ENCODE measurements around the gene EFNA1.

EFNA1 gene

GRCh38 chr1:155170806-155171205, 43.1 kb downstream of the EFNA1 start:
- Histone ChIP-seq H3K27ac (ENCODE audit: low read depth, low read length) (no peak overlapping the region), H3K27me3 (ENCODE audit: control insufficient read depth, low read length) (no peaks in the 10 kb centered on the region), H4K20me1 (ENCODE audit: control insufficient read depth, insufficient read depth, low read depth, low read length) (no peaks in the 10 kb centered on the region), H3K9me3 (ENCODE audit: control insufficient read depth, insufficient read depth, low read length) (no peaks in the 10 kb centered on the region), H3F3A (ENCODE audit: control insufficient read depth, insufficient read depth) (peaks cover 13% of the 10 kb centered on the region; the same call in 1 of the 2 replicates), H3K4me2 (ENCODE audit: low read length) (no peak overlapping the region), H3K79me2 (ENCODE audit: control insufficient read depth, low read length) (peaks cover 20% of the 10 kb centered on the region), H3K4me1 (ENCODE audit: control insufficient read depth, low read length) (peaks cover 50% of the 10 kb centered on the region), H3K4me3 (ENCODE audit: low read length) (no peak overlapping the region), H3K36me3 (ENCODE audit: control insufficient read depth, low read length) (peaks cover 30% of the 10 kb centered on the region), H3K9me2 (replicated peaks; ENCODE audit: control insufficient read depth, low read length) (no peaks in the 10 kb centered on the region)
- no peak for TF ChIP-seq EZH2phosphoT487 (IDR thresholded peaks at IDR 0.05; ENCODE audit: borderline replicate concordance, low read length)
- TF ChIP-seq CTCF (IDR thresholded peaks at IDR 0.05; ENCODE audit: low read depth, low read length, poor library complexity, severe bottlenecking) = no peak

- Histone ChIP-seq H4K20me1 (ENCODE audit: control insufficient read depth, insufficient read depth, low read depth, low read length) (no peaks in the 10 kb centered on the region), H3K79me2 (ENCODE audit: control insufficient read depth, low read length) (peaks cover 20% of the 10 kb centered on the region), H3K9me3 (ENCODE audit: control insufficient read depth, insufficient read depth, low read length) (no peaks in the 10 kb centered on the region), H3K4me2 (ENCODE audit: low read length) (peak overlapping the region; percentile 76), H3K4me1 (ENCODE audit: control insufficient read depth, low read length) (peaks cover 48% of the 10 kb centered on the region), H3K27ac (ENCODE audit: low read depth, low read length) (peak overlapping the region; percentile 61), H3K9me2 (replicated peaks; ENCODE audit: control insufficient read depth, low read length) (no peaks in the 10 kb centered on the region), H3K36me3 (ENCODE audit: control insufficient read depth, low read length) (peaks cover 34% of the 10 kb centered on the region), H3K27me3 (ENCODE audit: control insufficient read depth, low read length) (no peaks in the 10 kb centered on the region), H3K4me3 (ENCODE audit: low read length) (peak overlapping the region; percentile 90), H3F3A (ENCODE audit: control insufficient read depth, insufficient read depth) (peaks cover 19% of the 10 kb centered on the region; the same call in 1 of the 2 replicates)
- TF ChIP-seq CTCF (IDR thresholded peaks at IDR 0.05; ENCODE audit: low read depth, low read length, poor library complexity, severe bottlenecking) (no peak), EZH2phosphoT487 (IDR thresholded peaks at IDR 0.05; ENCODE audit: borderline replicate concordance, low read length) (no peak)
Measured at GRCh38 chr1:155171836-155172731, 44.4 kb downstream of the EFNA1 start.

GRCh38 chr1:155172732-155173477, 45.2 kb downstream of the EFNA1 start, which contains the start of gene KRTCAP2:
KRTCAP2 (minus strand) TSS chr1:155173304; CDS start chr1:155173224, 80 bp downstream.
- peaks cover 19% of the 10 kb centered on the region; the same call in 1 of the 2 replicates for H3F3A ChIP-seq (ENCODE audit: control insufficient read depth, insufficient read depth)
- H3K36me3 ChIP-seq (ENCODE audit: control insufficient read depth, low read length) = peaks cover 42% of the 10 kb centered on the region
- H3K4me3 ChIP-seq (ENCODE audit: low read length) = peak within 1 kb of the TSS; percentile 90
- no peaks in the 10 kb centered on the region for H3K9me2 ChIP-seq (replicated peaks; ENCODE audit: control insufficient read depth, low read length)
- peak within 1 kb of the TSS; percentile 76 for H3K4me2 ChIP-seq (ENCODE audit: low read length)
- H4K20me1 ChIP-seq (ENCODE audit: control insufficient read depth, insufficient read depth, low read depth, low read length) = no peaks in the 10 kb centered on the region
- H3K4me1 ChIP-seq (ENCODE audit: control insufficient read depth, low read length) = peaks cover 40% of the 10 kb centered on the region
- peak within 1 kb of the TSS; percentile 61 for H3K27ac ChIP-seq (ENCODE audit: low read depth, low read length)
- TF ChIP-seq EZH2phosphoT487 (IDR thresholded peaks at IDR 0.05; ENCODE audit: borderline replicate concordance, low read length) (no peak), CTCF (IDR thresholded peaks at IDR 0.05; ENCODE audit: low read depth, low read length, poor library complexity, severe bottlenecking) (peak; percentile 94)
- no peaks in the 10 kb centered on the region for H3K9me3 ChIP-seq (ENCODE audit: control insufficient read depth, insufficient read depth, low read length)
- peaks cover 20% of the 10 kb centered on the region for H3K79me2 ChIP-seq (ENCODE audit: control insufficient read depth, low read length)
- no peaks in the 10 kb centered on the region for H3K27me3 ChIP-seq (ENCODE audit: control insufficient read depth, low read length)
